ENCODE measurements around the gene UVSSA.
"Not testable (repeated sequence)": the region's sequence is repeated elsewhere in the genome, so short reads cannot be mapped to it uniquely, and the experiment has no call there.

Gene UVSSA

GRCh38 chr4:1411436-1412375, 64.7 kb downstream of the UVSSA start:
- no peak for DNase-seq

GRCh38 chr4:1412376-1413203, 65.6 kb downstream of the UVSSA start:
- DNase-seq, result no peak

GRCh38 chr4:1413204-1413663, 66.2 kb downstream of the UVSSA start:
- no peak for DNase-seq

- no peak for DNase-seq
Measured at GRCh38 chr4:1413687-1414479, 66.9 kb downstream of the UVSSA start.

DNA sequence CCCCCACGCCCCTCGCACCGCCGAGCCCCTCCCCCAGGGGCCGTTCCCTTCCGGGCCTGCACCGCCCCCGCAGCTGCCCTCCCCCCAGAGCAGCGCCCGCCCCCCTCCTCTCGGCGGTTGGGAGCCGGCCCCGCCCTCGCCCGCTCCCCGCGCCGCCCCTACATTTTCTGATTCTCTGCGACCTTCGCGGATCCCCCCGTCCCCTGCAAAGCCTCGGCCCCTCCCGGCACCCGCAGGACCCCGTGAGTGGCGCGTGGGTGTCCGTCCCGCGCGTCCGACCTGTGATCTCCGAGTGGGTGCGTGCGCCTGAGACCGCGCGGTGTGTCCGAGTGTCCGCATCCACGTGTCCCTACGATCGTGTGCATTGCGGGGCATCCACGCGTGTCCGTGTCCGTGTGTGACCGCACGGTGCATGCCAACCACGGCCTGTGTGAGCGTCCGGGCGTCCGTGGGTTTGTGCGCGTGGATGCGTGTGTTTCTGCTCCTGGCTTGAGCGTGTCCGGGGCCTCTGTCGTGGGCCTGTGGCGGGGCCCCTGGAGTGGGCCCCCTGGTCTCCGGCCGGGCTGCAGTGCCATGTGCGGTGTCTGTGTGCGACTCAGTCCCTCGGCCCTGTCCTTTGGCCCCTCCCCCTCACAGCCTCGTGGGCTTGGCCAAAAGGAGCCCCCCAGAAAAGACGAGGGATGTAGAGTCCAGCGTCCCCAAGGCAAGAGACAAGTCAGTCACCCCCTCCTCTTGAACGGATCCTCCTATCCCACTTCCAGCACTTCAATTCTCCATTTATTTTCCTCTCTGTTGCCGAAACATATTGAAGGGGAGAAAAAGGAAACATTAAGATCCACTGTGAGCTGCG, 68.0 kb downstream of the UVSSA start:
- DNase-seq, result no peak

GRCh38 chr4:1415681-1415981, 68.6 kb downstream of the UVSSA start:
- no peak for DNase-seq

DNA sequence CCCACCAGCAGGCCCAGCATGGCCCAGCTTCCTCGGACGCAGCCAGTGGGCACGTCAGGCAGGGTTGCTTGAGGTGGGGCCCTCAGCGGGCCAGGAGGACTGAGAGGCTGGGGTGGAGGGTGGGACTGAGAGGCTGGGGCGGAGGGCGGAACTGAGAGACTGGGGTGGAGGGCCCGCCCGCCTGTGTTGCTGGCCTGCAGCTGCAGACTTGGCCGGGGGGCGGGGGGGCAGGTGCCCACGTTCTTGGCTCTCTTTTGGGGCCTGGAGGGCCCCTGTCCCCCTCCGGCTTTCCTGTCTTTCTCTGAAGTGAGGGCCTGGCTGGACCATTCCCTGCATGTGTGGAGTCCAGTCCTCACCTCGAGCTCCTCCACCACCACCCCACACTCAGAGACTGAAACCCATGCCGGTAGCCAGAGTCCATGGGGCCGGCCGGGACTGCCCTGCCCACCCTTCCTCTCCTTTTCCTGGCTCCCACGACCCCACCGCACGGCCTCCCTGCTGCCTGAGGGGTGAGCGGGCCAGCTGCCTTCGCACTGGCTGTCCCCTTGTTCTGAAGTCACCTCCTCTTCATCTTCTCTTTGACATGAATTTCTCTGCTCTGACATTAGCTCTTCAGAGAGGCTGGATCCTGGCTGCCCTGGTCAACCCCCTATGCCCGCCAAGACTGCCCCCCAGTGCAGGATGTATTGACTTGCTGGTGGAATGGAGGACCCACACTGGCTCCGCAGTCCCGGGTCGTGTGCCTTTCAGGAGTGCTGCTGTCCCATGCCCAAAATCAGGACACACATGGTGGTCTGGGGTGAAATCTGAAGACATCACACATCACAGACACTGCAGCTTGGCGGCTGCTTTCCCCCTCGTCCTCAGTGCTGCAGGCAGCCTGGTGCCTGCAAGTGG, 69.3 kb downstream of the UVSSA start:
- no peak for DNase-seq

DNA sequence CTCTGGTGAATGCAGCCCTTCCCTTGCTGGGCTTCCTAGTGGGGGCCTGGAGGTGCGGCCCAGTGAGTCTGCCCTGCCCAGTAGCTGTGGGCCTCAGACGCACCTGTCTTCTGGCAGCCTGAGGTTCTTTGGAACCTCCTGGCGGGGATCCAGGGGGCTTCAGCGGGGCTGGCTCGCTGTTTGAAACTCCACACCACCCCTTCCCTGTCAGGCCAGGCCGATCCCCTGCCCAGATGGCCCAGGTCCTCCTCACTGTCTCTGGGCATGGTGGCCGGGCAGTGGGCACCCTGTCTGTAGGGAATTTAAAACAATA, 69.9 kb downstream of the UVSSA start:
- DNase-seq, result no peak

DNA sequence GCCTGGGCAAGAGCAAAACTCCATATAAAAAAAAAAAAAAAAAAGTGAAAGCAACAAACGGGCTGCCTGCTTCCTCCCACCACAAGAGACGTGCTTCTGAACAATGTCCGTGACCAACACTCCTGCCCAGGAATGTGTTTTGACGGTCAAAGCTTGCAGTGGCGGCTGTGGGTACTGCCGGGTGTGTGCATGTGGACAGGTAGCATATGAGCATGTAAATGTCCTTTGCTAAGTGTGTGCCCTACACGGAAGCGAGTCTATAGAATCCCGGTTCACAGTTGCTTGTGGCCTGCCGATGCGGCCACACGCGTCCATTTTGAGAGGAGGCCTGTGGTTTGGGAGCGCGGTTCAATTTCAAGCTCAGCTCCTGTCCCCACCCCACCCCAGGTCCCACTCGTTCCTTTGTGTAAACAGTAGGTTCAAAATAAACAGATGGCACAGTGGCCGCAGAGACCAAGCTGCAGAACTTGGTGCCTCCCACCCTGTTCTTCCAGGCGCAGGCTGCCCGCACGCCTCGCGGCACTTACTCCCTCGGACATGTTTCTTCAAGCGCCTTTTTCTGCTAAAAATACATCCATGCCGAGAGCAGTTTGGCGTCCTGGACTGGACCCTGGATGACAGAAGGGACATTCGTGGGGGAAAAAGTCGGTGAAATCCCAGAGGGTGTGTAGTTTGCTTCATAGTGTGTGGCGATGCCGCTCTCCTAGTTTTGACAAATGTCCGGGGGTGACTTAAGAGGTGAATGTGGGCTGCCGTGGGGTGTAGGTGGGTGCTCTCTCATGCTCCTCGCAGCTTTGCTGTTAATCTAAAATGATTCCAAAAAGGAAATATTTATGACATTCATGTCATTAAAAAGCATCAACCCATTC, 70.7 kb downstream of the UVSSA start:
- no peak for DNase-seq

GRCh38 chr4:1418494-1419285, 71.7 kb downstream of the UVSSA start:
- DNase-seq, result no peak

- no peak for DNase-seq
Measured at GRCh38 chr4:1419708-1420107, 72.7 kb downstream of the UVSSA start.

- no peak for DNase-seq
Measured at GRCh38 chr4:1421657-1422056, 74.6 kb downstream of the UVSSA start.

DNA sequence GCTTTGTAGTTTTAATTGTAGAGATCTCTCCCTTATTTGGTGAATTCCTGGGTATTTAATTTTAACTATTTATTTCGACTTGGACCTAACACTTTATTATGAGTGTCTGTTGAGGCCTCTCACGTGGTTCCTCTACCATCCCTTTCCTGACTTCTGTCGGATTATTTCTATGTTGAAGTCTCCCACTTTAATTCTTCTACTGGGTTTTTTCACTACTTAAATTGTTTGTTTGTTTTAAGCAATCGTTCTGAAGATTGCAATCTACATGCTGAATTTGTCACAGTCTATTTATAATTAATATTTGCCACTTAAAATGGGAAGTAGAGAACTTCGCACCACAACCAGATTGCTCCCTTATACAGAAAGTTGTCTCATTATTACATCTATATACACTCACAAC, 80.0 kb downstream of the UVSSA start:
- no peak for DNase-seq

GRCh38 chr4:1443688-1444172, 96.7 kb downstream of the UVSSA start:
- DNase-seq, result not testable (repeated sequence)

All from activated CD4-positive, alpha-beta T cell treated with anti-CD3 and anti-CD28 coated beads, Interleukin-2, amount 50 U/mL, for 1 hour (primary cell).